IPS-18a (cell line): Measurements from ENCODE around the gene PPP1R2C.

ENCODE experiments used
- H3K27ac ChIP-seq: one replicate; pipeline ENCODE4 v1.5.1; 2013; ENCODE audit warnings: low read length
- H3K27me3 ChIP-seq: one replicate; pipeline ENCODE4 v1.6.1; 2013; ENCODE audit warnings: mild to moderate bottlenecking, low read length; ENCODE audit not compliant: control insufficient read depth, insufficient read depth
- H3K36me3 ChIP-seq: one replicate; pipeline ENCODE4 v1.6.1; 2013; ENCODE audit warnings: low read depth, low read length; ENCODE audit not compliant: control insufficient read depth
- H3K4me1 ChIP-seq: one replicate; pipeline ENCODE4 v1.6.1; 2013; ENCODE audit warnings: low read depth, low read length; ENCODE audit not compliant: control insufficient read depth
- H3K4me3 ChIP-seq: one replicate; pipeline ENCODE4 v1.5.1; 2013; ENCODE audit warnings: low read length
- H3K9ac ChIP-seq: one replicate; pipeline ENCODE4 v1.6.1; 2013; ENCODE audit warnings: mild to moderate bottlenecking, low read length, moderate library complexity
- H3K9me3 ChIP-seq: one replicate; pipeline ENCODE4 v1.6.1; 2013; ENCODE audit warnings: low read depth, low read length; ENCODE audit not compliant: control insufficient read depth

PPP1R2C gene

DNA sequence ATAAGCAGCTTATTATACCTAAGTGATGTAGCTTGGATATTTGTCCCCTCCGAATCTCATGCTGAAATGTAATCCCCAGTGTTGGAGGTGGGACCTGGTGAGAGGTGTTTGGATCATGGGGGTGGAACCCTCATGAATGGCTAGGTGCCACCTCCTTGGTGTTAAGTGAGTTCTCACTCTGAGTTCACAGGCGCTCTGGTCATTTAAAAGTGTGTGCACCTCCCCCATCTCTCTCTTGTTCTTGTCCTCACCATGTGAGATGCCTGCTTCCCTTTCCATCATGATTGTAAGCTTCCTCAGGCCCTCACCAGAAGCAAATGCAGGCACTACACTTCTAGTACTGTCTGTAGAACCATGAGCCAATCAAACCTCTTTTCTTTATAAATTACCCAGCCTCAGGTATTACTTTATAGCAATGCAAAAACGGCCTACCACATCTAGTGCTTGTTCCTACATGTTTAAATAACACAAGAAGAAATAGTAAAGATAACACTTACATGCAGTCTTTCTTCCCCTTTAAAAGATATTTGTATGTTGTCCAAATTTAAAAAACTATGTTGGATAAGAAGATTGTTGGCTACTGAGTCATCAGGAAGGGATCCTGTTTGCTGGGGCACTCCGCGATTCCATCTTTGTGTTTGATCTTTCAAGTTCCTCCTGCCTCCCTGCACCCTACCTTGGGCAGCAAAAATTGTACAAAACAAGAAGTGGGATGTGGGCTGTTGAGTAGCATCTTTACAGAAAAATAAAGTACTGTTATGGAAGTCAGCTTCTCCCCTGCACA lies 29.7 kb downstream of the PPP1R2C start:
- no peak overlapping the region for H3K9ac ChIP-seq

DNA sequence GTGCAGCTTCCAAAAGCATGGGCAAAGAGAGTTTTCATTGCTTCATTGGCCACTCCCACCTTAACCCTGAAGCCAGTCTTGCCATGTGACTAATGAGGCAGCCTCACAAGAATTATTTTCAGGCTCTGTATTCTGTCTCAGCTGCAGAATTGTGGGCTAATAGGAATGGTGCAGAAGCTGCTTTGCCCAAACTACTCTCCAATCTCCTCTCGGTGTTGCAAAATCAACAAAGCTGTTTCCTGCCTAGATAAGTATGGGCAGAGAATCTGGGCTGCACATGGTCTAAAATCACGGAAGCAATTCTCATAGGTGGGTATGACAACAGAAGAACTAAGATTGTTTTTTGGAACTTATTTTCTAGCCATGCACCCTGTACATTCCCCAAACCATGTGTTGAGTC lies 31.4 kb downstream of the PPP1R2C start:
- Histone ChIP-seq H3K9me3 (peaks cover 19% of the 10 kb centered on the region), H3K9ac (no peak overlapping the region), H3K27me3 (no peaks in the 10 kb centered on the region), H3K4me1 (no peaks in the 10 kb centered on the region), H3K36me3 (no peaks in the 10 kb centered on the region), H3K27ac (no peak overlapping the region), H3K4me3 (no peak overlapping the region)

More for the DNA sequence above, 29.7 kb downstream of the PPP1R2C start:
- H3K27me3 ChIP-seq = no peaks in the 10 kb centered on the region
- H3K4me1 ChIP-seq = no peaks in the 10 kb centered on the region
- no peaks in the 10 kb centered on the region for H3K36me3 ChIP-seq
- H3K27ac ChIP-seq = no peak overlapping the region
- peaks cover 19% of the 10 kb centered on the region for H3K9me3 ChIP-seq
- no peak overlapping the region for H3K4me3 ChIP-seq

DNA sequence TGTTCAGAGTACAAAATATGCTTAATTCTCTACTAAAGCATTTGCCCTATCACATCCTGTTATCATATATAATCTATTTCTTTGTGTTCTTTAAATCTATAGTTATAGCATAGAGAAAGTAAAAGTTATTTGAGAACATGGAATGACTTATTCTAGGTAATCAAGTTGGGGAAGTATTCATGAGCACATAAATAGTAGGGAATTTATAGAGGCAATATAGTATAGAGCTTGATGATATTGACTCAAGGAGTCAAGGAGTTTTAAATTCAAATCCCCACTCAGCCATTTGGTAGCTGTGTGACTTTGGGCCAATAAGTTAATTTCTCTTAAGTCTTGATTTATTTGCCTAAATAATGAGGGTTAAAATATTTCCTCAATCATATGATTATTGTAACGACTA lies 37.5 kb downstream of the PPP1R2C start:
- no peaks in the 10 kb centered on the region for H3K27me3 ChIP-seq
- no peaks in the 10 kb centered on the region for H3K4me1 ChIP-seq
- H3K4me3 ChIP-seq = no peak overlapping the region
- peaks cover 10% of the 10 kb centered on the region for H3K9me3 ChIP-seq
- H3K27ac ChIP-seq = no peak overlapping the region
- no peaks in the 10 kb centered on the region for H3K36me3 ChIP-seq
- no peak overlapping the region for H3K9ac ChIP-seq

DNA sequence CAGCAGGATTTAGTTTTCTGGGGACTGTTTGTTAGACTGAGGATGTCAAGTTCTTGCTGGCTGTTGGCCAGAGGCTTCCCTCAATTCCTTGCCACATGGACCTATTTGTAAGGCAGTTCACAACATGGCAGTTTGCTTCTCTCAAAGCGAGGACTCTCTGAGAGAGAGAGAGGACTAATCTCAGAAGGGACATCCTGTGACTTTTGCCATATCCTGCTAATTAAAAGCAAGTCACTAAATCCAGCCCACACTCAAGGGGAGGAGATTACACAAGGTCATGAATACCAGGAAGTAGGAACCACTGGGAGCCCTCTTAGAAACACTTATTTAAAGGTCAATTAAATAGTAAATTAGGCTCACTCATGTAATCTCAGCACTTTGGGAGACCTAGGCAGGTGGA lies 38.2 kb downstream of the PPP1R2C start:
- Histone ChIP-seq H3K4me3 (no peak overlapping the region), H3K27ac (no peak overlapping the region), H3K36me3 (no peaks in the 10 kb centered on the region), H3K27me3 (no peaks in the 10 kb centered on the region), H3K4me1 (no peaks in the 10 kb centered on the region), H3K9ac (no peak overlapping the region), H3K9me3 (peaks cover 9% of the 10 kb centered on the region)

DNA sequence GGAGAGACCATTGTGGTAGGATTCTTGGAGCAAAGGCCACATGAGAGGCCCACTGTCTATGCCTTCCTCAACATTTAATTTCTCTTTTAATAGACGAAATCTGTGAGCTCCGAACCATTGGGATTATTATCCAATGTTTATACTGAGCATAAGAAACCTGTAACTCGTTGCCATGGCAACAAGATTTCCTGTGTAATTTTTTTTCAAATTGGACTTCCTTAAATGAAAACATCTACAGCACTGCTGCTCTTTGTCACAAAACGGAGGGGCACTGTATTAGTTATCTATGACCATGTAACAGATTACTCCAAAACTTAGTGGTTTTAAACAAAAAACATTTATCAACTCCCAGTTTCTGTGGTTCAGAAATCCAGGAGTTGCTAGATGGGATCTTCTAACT lies 38.7 kb downstream of the PPP1R2C start:
- no peak overlapping the region for H3K9ac ChIP-seq
- H3K9me3 ChIP-seq = peaks cover 9% of the 10 kb centered on the region
- no peaks in the 10 kb centered on the region for H3K36me3 ChIP-seq
- H3K27ac ChIP-seq = no peak overlapping the region
- H3K27me3 ChIP-seq = no peaks in the 10 kb centered on the region
- no peak overlapping the region for H3K4me3 ChIP-seq
- H3K4me1 ChIP-seq = no peaks in the 10 kb centered on the region

DNA sequence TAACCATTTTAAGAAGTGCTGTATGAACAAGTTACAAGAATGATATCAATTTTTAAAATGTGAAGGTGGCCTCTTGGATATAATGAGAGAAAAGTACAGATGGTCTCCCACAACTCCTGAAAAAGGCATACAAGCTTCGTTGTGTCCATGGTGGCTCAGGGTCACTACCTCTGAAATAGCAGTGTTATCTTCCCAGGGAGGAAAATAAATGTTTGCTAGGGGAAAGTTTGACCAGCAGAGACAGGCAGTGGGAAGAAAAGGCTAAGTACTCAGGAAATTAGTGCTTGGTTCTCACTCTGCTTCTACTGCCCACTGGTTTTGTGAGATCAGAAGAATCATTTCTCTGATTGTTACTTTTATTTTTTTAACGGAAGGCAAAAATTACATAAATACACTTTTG lies 39.4 kb downstream of the PPP1R2C start:
- H3K9ac ChIP-seq = no peak overlapping the region

DNA sequence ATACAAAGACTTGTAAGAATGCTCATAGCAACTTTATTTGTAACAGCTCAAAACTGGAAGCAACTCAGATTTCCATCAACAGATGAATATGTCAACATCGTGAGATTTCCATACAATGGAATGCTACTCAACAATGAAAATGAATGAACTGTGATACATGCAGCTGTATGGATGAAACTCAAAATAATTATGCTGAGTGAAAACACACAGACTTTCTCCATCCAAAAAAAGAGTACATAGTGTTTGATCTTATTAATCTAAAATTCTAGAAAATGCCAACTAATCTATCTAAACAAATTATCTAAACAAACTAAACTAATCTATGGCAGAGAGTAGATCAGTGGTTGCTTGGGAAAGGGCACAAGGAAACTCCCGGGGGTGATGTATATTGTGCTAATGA lies 42.7 kb downstream of the PPP1R2C start:
- Histone ChIP-seq H3K4me3 (no peak overlapping the region), H3K4me1 (no peaks in the 10 kb centered on the region), H3K27ac (no peak overlapping the region), H3K9ac (no peak overlapping the region), H3K27me3 (no peaks in the 10 kb centered on the region), H3K9me3 (peaks cover 13% of the 10 kb centered on the region), H3K36me3 (no peaks in the 10 kb centered on the region)

More for the DNA sequence above, 39.4 kb downstream of the PPP1R2C start:
- peaks cover 5% of the 10 kb centered on the region for H3K9me3 ChIP-seq
- no peaks in the 10 kb centered on the region for H3K27me3 ChIP-seq
- no peak overlapping the region for H3K27ac ChIP-seq
- no peaks in the 10 kb centered on the region for H3K36me3 ChIP-seq
- no peak overlapping the region for H3K4me3 ChIP-seq
- no peaks in the 10 kb centered on the region for H3K4me1 ChIP-seq

DNA sequence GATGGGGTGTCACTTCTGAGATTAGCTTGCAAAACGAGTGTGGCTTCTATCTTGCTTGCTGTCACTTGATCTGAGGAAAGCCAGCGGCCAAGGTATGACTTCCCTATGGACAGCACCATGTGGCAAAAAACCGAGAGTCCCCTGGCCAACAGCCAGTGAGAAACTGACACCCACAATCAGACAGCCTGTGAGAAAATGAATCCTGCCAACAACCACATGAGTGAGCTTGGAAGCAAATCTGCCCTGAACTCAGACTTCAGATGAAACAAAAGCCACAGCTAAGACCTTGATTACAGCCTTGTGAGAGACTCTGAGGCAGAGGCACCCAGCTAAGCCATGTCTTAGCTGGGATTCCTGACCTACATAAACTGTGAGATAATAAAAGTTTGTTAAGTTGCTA lies 45.5 kb downstream of the PPP1R2C start:
- Histone ChIP-seq H3K9me3 (peaks cover 18% of the 10 kb centered on the region), H3K4me3 (no peak overlapping the region), H3K27me3 (no peaks in the 10 kb centered on the region), H3K9ac (no peak overlapping the region), H3K27ac (no peak overlapping the region), H3K36me3 (no peaks in the 10 kb centered on the region), H3K4me1 (no peaks in the 10 kb centered on the region)
